ENCODE measurements around the gene SFRP4.

Gene SFRP4

DNA sequence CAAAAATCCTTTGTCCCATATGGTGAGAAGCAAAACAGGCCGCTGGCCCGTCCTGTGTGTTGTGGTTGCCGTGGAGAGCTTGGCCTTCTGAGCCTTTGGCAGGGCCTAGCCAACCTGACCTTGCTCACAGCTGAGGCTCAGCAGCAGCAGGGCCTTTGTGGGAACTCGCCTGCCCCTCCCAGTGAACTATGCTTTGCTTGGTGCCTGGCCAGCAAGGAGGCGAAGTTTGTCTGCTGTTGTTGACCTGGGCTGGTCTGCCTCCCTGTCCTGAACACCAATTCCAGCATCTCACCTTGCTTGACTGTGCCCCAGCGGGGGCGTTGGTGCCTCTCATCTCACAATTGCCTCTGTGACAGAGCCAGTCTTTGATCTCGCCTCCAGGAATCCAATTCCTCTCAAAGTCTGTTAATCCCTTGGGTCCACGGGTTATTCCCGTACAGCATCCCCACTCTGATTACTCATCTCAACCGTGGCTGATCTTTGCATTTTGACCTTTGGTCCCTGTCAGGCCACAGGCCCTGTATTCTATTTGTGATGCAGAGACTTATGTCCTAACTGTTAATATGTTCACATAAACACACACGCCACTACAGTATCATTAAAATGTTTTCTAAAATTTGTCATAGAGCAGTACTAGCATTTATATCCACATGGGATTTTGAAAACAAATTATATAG, 26.5 kb upstream of the SFRP4 start:
- no peak overlapping the region for H3K4me3 ChIP-seq (replicated peaks in 1 of 2; ENCODE audit: low read depth in 2 of 2, low read length in 2 of 2)
- TF ChIP-seq, protein P1, sequence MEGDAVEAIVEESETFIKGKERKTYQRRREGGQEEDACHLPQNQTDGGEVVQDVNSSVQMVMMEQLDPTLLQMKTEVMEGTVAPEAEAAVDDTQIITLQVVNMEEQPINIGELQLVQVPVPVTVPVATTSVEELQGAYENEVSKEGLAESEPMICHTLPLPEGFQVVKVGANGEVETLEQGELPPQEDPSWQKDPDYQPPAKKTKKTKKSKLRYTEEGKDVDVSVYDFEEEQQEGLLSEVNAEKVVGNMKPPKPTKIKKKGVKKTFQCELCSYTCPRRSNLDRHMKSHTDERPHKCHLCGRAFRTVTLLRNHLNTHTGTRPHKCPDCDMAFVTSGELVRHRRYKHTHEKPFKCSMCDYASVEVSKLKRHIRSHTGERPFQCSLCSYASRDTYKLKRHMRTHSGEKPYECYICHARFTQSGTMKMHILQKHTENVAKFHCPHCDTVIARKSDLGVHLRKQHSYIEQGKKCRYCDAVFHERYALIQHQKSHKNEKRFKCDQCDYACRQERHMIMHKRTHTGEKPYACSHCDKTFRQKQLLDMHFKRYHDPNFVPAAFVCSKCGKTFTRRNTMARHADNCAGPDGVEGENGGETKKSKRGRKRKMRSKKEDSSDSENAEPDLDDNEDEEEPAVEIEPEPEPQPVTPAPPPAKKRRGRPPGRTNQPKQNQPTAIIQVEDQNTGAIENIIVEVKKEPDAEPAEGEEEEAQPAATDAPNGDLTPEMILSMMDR (IDR thresholded peaks at IDR 0.05; ENCODE audit: low read depth, low read length), result no peak
- DNase-seq (ENCODE audit: low read depth in 2 of 2), result peak; percentile 65 to 79

DNA sequence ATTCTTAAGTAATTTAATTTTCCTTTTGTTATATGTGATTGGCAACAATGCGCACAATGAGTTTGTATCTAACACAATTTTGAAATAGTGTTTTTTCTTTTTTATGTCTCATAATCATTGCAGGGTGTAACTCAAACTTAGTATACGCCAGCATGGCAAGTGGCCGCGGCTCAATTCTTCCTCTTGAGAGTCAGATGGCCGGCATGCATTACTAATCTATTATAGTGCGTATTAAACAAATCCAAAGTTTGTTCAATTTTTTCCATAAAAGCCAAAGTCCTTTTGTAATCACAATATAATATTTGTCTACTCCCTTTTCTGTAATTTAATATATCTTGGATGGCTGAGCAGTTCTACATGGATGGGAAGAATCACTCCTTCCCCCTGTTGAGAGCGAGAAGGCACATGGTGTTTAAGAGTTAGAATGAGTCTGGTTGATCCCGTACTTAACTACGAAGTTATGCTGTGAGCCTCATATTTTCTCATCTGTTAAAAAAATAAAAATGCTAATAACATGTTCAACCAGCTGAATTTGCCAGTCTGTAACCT, 16.5 kb upstream of the SFRP4 start:
- H3K4me3 ChIP-seq (replicated peaks in 1 of 2; ENCODE audit: low read depth in 2 of 2, low read length in 2 of 2), result no peak overlapping the region
- TF ChIP-seq, protein P1 (IDR thresholded peaks at IDR 0.05; ENCODE audit: low read depth, low read length), result no peak
- DNase-seq (ENCODE audit: low read depth in 2 of 2), result no peak

DNA sequence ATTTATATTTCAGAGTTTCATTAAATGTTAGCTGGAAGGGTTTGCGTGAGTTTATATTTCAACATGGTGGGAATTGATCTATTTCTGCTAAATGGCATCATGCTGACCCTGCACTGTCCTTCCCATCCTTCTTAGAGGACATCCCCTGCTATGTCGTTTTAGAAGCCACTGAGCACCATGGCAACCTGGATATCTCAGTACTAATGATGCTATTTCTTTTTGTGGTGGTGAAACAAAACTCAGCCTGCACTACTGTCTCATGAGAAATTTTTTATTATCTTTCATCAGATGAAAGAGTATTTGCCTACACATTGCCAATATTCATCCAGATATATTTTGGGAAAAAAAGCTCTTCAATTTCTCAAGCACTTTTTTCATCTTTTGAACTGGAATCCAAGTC, 15.9 kb upstream of the SFRP4 start:
- no peak for DNase-seq (ENCODE audit: low read depth in 2 of 2)

DNA sequence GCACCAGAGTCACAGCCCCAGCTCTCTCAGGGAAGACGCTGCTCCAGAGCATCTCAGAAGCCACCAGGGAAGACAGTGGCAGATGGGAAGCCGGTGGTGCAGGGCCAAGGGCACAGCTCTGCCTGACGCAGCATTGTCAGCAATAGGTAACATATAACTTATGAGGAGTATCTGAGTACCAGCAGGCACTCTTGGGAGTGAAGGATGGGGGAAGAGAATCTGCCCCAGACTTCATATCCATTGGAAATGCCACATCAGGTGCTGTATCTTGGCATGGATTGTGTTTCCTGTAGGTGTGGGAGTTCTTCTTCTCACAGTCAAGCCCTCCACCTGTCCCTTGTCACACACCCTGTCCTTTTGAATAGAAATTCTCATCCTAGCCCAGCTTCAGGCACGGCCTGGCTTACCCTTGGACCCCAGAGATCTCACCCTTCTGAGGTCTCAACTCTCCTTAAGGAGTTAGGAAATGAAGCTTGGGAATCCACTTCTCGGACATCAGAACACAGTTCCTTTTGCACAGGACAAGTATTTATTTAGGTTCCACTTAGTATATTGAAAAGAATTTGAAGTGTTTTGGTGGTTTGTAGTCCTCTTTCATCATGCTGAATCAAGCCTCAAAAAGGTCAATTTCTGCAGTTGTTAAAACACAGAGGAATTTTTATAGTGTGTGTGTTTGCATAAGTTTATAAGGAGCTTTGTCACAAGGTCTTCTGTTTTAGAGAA, 13.8 kb upstream of the SFRP4 start:
- peak in 1 of 2 donors; percentile 73 for DNase-seq (ENCODE audit: low read depth in 2 of 2)
- TF ChIP-seq, protein P1 (IDR thresholded peaks at IDR 0.05; ENCODE audit: low read depth, low read length), result no peak
- H3K4me3 ChIP-seq (replicated peaks in 1 of 2; ENCODE audit: low read depth in 2 of 2, low read length in 2 of 2), result no peak overlapping the region

More for the DNA sequence above, 15.9 kb upstream of the SFRP4 start:
- no peak overlapping the region for H3K4me3 ChIP-seq (replicated peaks in 1 of 2; ENCODE audit: low read depth in 2 of 2, low read length in 2 of 2)
- TF ChIP-seq, protein P1 (IDR thresholded peaks at IDR 0.05; ENCODE audit: low read depth, low read length), result no peak

DNA sequence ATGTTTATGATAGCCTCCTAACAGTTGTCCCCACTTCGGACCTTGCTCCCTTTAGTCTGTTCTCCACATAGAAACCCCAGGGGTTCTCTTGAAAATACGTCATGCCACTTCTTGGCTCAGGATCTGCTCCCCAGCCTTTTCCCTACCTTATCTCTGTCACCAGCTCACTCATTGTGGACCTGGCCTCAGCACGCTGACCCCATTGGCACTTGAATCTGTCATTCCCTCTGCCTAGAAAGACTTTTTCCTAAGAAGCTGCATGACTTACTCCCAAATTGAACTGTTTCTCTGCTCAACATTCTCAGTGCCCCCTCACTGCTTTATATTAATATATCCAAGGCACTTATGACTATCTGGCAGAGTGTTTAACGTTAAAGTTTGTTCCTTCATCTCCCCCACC, 12.3 kb upstream of the SFRP4 start:
- no peak for DNase-seq (ENCODE audit: low read depth in 2 of 2)
- no peak overlapping the region for H3K4me3 ChIP-seq (replicated peaks in 1 of 2; ENCODE audit: low read depth in 2 of 2, low read length in 2 of 2)
- TF ChIP-seq, protein P1 (IDR thresholded peaks at IDR 0.05; ENCODE audit: low read depth, low read length), result no peak

DNA sequence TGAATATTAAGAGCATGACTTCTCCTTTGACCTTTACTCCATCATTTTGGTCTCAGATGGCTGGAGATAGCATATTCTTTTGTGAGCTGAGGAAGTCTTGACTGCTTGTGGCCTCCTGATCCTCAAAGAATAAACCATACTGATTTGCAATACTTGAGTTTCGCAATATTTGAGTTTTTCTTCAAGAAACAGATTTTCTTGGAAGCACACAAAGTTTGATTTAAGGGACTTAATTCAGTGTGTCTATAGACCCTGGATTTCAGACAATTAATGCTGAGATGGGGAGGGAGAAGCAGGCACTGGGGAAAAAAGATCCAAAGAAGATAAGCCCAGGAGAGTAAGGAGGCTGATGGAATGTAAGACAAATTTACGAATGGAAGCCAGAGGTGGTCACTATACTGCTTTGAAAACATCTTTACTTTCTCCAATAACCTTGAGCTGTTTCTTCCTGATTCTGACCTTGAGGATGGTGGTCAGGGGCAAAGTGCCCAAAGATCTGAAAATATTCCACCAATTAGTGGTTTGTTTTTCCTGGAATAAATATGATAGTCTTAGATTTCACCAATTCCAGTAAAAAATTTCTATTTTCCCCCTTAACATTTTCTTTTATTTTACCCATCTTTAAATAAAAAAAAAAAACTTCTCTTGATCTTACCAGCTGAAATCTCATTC, 11.3 kb upstream of the SFRP4 start:
- peak in 1 of 2 donors; percentile 34 for DNase-seq (ENCODE audit: low read depth in 2 of 2)
- H3K4me3 ChIP-seq (replicated peaks in 1 of 2; ENCODE audit: low read depth in 2 of 2, low read length in 2 of 2), result no peak overlapping the region
- TF ChIP-seq, protein P1 (IDR thresholded peaks at IDR 0.05; ENCODE audit: low read depth, low read length), result no peak

All from cardiac fibroblast (primary cell).